ENCODE results near the gene SLC10A7. TPM values are rescaled to one million over a fixed set of nuclear protein-coding genes. Genes with fewer than 3 reads are reported as not detected.

Gene SLC10A7
- total and polyA plus RNA-seq, 10 donors: 1.8 to 33.2 (median 18.4) TPM

DNA sequence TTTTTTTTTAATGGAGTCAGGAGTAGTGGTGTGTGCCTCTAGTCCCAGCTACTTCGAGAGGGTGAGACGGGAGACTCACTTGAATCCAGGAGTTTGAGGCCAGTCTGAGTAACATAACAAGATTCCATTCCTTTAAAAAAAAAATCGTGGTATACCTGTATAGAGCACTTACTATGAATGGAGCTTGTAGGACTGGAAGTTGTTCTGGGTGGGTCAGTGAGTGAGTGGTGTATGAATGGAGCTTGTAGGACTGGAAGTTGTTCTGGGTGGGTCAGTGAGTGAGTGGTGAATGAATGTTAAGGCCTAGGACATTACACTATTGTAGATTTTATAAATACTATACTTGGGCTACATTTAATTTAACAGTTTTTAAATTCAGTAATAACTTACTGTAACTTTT, 2.9 kb upstream of the SLC10A7 start:
- Histone ChIP-seq H3K9me3 (no peaks in the 10 kb centered on the region), H3K4me1 (peaks cover 6 to 37% (median 20%) of the 10 kb centered on the region in 6 donors), H3K27me3 (replicated peaks in 1 of 7) (no peaks in the 10 kb centered on the region), H3K27ac (no peak overlapping the region), H3K4me3 (no peak overlapping the region), H3K36me3 (no peaks in the 10 kb centered on the region)
- no peak for DNase-seq
- intact Hi-C loops (cut with DNase I; ENCODE audit: low total_unique reads): no loop called here
- 88 to 92% (median 91%) methylated on average over 3 of the region's 3 CpGs for WGBS, 5 donors
- TF ChIP-seq POLR2AphosphoS5 (IDR thresholded peaks at IDR 0.05) (no peak), POLR2A (IDR thresholded peaks at IDR 0.05) (no peak)
- TF ChIP-seq, protein P1, sequence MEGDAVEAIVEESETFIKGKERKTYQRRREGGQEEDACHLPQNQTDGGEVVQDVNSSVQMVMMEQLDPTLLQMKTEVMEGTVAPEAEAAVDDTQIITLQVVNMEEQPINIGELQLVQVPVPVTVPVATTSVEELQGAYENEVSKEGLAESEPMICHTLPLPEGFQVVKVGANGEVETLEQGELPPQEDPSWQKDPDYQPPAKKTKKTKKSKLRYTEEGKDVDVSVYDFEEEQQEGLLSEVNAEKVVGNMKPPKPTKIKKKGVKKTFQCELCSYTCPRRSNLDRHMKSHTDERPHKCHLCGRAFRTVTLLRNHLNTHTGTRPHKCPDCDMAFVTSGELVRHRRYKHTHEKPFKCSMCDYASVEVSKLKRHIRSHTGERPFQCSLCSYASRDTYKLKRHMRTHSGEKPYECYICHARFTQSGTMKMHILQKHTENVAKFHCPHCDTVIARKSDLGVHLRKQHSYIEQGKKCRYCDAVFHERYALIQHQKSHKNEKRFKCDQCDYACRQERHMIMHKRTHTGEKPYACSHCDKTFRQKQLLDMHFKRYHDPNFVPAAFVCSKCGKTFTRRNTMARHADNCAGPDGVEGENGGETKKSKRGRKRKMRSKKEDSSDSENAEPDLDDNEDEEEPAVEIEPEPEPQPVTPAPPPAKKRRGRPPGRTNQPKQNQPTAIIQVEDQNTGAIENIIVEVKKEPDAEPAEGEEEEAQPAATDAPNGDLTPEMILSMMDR (IDR thresholded peaks at IDR 0.05 in 8 of 11, conservative IDR thresholded peaks at IDR 0.05 in 3 of 11): no peak

DNA sequence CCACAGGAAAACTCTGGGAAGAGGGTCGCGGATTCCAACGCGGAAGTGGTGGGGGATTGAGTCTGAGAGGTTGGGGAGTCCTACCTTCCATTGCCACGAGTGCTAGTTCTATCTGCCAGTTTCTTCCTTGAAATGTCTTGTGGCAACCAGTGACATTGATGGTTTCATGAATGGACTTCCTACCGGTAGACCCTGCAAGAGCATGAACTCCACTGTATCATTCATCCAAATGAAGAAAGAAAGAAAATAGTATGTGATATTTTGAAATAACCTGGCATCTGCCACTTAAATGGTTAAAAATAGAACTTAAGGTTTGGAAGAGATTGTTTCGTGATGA, 1.1 kb upstream of the SLC10A7 start:
- peaks cover 6 to 47% (median 26%) of the 10 kb centered on the region in 6 donors for H3K4me1 ChIP-seq
- H3K9me3 ChIP-seq: no peaks in the 10 kb centered on the region
- H3K4me3 ChIP-seq: peak overlapping the region; percentile 57 to 89 (median 81)
- no peaks in the 10 kb centered on the region for H3K36me3 ChIP-seq
- H3K27me3 ChIP-seq (replicated peaks in 1 of 7): no peaks in the 10 kb centered on the region
- WGBS, 5 donors: 1 to 4% (median 2%) methylated on average over 6 to 7 of the region's 7 CpGs
- peak overlapping the region in 6 of 8 donors; percentile 83 to 91 (median 87) for H3K27ac ChIP-seq
- TF ChIP-seq POLR2AphosphoS5 (IDR thresholded peaks at IDR 0.05) (no peak), POLR2A (IDR thresholded peaks at IDR 0.05) (no peak)
- TF ChIP-seq, protein P1 (IDR thresholded peaks at IDR 0.05 in 8 of 11, conservative IDR thresholded peaks at IDR 0.05 in 3 of 11): no peak
- intact Hi-C loops (cut with DNase I; ENCODE audit: low total_unique reads): no loop called here
- no peak for DNase-seq

DNA sequence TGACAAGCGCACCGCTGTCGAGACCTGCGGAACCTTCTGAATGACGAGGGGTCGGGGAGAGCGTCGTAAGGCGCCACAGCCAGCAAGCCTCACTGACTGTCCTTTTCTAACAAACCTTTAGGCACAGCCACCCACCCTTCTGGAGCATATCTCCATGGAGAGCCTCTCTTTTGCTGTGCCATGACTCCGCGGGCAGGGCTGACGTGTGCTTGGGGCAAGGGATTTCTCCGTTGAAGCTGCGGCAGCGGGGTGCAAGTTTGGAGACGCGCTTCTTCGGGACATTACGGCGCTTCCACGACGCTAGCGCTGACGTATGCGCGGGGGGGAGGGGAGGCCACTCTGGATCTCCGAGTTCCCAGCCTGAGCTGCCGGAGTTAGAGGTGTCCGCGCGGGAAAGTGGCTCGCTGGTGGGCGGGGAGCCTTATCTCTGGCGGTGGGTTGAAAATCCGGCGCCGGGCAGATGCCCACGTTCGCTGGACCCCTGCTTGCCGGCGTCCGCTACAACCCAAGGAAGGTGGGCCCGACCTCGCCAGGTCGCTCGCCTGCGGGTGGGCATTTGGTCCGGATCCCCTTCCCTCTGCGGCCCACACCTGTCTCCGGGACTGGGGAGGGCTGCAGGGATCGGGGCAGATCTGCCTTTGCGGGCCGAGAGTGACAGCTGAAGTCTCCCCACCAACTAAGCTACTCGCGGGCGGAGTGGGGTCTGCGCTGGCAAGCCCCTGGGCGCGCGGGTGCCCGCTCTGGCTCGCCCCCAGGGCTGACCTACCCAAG, 543 bp upstream of the SLC10A7 start:
- no peaks in the 10 kb centered on the region for H3K27me3 ChIP-seq (replicated peaks in 1 of 7)
- intact Hi-C loops (cut with DNase I; ENCODE audit: low total_unique reads): no loop called here
- DNase-seq: peak; percentile 96
- peaks cover 0 to under 1% (median 0%) of the 10 kb centered on the region in 6 donors for H3K36me3 ChIP-seq
- TF ChIP-seq, protein P1 (IDR thresholded peaks at IDR 0.05 in 8 of 11, conservative IDR thresholded peaks at IDR 0.05 in 3 of 11): no peak
- TF ChIP-seq POLR2A (IDR thresholded peaks at IDR 0.05) (peak in 1 of 3 donors; percentile 70), POLR2AphosphoS5 (IDR thresholded peaks at IDR 0.05) (peak; percentile 74 to 89 (median 84))
- H3K4me1 ChIP-seq: peaks cover 6 to 47% (median 26%) of the 10 kb centered on the region in 6 donors
- peak overlapping the region; percentile 64 to 91 (median 84) for H3K27ac ChIP-seq
- peak overlapping the region; percentile 57 to 89 (median 81) for H3K4me3 ChIP-seq
- 0 to 1% (median 0%) methylated on average over 28 to 62 of the region's 62 CpGs for WGBS, 5 donors
- no peaks in the 10 kb centered on the region for H3K9me3 ChIP-seq

DNA sequence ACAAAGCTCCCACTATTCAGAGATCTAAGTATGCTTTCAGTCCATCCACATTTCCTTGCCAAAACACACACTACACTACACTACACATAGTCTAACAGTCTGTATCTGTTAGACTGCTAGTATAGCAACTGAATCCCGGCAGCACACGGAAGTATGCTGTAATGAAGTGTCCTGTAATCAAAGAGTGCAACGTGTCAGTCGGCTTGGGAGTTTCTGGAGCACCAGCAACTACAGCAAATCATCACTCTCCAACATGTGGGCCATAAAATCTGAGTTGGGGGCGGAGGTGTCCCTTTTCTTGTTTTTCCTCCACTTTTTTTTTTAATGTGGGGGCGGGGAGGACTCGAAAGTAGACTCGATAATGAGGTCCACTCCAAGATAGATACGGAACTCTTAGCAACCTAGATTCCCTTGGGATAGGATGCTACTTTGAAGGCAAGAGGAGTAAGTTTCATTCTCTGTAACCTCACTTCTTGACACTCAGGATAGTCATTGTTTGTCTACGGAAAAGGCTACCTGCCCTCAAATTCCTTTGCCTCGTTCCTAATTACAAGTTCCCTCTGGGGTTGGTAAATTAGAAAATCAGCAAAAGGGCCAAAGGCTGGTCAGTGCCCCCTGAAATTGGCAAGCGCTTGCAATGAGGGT, 722 bp downstream of the SLC10A7 start:
- Histone ChIP-seq H3K9me3 (no peaks in the 10 kb centered on the region), H3K4me3 (peak overlapping the region; percentile 57 to 89 (median 81)), H3K36me3 (peaks cover 0 to 12% (median 0%) of the 10 kb centered on the region in 6 donors), H3K4me1 (peaks cover 6 to 47% (median 26%) of the 10 kb centered on the region in 6 donors), H3K27me3 (replicated peaks in 1 of 7) (no peaks in the 10 kb centered on the region), H3K27ac (peak overlapping the region; percentile 64 to 91 (median 84))
- intact Hi-C loops (cut with DNase I; ENCODE audit: low total_unique reads): no loop called here
- WGBS, 5 donors: 0 to 1% (median 0%) methylated on average over 12 of the region's 12 CpGs
- no peak for DNase-seq
- TF ChIP-seq POLR2A (IDR thresholded peaks at IDR 0.05) (no peak), POLR2AphosphoS5 (IDR thresholded peaks at IDR 0.05) (peak in 1 of 3 donors; percentile 31)
- TF ChIP-seq, protein P1 (IDR thresholded peaks at IDR 0.05 in 8 of 11, conservative IDR thresholded peaks at IDR 0.05 in 3 of 11): no peak
